ENCODE results near the gene TNKS1BP1.
"Not testable (repeated sequence)": the region's sequence is repeated elsewhere in the genome, so short reads cannot be mapped to it uniquely, and the experiment has no call there.

The TNKS1BP1 gene

GRCh38 chr11:57324886-57325734 lies at the start of gene TNKS1BP1:
TNKS1BP1 (minus strand) TSS chr11:57324952; CDS start chr11:57321885, 3,067 bp downstream.
- peak; percentile 91 for DNase-seq

DNA sequence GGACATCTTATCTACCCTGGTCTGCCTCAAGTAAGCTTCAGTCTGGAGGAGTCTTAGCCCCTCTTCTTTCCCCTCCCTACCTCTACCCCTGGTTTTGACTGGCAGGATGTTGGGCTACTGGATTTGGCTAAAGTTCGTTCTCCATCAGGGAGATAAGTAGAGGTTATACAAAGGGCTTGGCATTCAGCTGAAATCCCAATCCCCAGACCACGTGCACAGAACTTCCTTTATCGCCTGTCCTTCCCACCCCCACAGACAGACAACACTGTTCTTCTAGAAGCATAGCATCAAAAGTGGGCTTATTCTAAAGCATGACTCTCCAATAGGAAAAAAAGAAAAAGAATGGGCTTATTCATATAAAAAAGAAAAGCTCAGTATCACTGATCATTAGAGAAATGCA lies 48.4 kb upstream of the TNKS1BP1 start:
- DNase-seq = no peak

DNA sequence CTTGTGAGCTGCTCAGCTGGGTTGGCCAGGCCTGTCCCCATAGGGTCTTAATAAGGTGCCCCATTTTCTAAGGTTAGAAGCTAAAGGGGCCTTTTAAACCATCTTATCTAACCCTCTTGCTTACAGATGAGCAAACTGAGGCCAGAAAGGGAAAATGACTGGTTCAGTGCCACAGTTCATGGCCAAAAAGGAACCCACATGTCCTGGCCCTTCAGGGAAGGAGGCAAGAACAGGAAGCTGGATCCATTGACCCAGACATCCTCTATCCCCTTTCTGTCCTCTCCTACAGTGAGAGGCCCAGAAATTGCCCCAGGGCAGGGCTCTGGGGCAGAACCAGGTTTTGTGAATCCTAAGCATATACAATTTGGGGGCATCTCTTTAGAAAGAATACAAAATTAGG lies 46.2 kb upstream of the TNKS1BP1 start:
- DNase-seq = no peak

GRCh38 chr11:57370251-57370650 lies 45.5 kb upstream of the TNKS1BP1 start:
- DNase-seq = no peak

DNA sequence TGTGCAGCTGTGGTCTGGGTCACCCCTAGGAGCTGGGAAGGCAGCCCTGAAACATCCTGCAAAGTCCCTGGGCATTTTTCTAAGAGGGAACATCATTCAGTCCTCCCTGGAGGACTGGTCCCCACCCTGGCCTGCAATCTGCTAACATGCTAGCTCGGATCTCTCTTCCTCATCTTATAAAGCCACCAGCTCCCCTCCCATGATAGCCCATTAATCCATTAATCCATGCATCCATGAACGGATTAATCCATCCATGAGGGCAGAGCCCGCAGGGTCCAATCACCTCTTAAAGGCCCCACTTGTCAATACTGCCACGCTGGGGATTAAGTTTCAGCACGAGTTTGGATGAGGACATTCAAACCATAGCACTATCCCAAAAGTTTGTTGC lies 44.1 kb upstream of the TNKS1BP1 start:
- DNase-seq = no peak

DNA sequence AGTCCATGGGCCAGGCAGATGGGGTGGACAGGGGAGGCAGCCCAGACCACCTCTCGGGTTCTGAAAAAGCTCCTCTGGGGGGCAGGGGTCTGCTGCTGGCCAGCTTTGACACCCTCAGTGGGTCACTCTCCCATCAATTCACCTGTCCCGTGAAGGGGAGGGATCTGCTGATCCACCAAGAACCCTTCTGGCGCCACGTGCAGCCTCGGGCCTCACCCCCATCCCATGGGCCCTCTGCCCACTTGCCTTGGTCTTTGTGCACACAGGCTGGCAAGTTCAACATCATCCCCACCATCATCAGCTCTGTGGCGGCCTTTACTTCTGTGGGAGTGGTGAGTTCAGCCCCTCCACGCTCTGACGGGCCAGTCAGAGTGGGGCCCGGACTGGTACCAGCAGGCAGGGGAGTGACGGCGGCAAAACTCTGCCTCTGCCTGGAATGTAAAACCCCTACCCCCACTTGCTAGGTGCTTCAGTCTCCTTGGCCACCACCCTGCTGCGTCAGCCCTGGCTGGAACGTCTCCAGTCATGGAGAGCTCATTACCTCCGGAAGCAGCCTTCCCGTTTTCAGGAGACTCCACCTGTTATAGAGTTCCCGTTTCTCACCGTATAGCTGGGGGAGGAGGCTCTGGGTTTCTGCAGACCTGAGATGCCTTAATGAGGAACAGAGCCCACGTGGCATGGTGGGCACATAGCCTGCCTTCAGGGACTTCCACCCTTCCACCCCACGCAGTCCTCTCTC lies 43.5 kb upstream of the TNKS1BP1 start:
- DNase-seq = no peak

GRCh38 chr11:57364851-57365660 lies 40.3 kb upstream of the TNKS1BP1 start:
- no peak for DNase-seq

DNA sequence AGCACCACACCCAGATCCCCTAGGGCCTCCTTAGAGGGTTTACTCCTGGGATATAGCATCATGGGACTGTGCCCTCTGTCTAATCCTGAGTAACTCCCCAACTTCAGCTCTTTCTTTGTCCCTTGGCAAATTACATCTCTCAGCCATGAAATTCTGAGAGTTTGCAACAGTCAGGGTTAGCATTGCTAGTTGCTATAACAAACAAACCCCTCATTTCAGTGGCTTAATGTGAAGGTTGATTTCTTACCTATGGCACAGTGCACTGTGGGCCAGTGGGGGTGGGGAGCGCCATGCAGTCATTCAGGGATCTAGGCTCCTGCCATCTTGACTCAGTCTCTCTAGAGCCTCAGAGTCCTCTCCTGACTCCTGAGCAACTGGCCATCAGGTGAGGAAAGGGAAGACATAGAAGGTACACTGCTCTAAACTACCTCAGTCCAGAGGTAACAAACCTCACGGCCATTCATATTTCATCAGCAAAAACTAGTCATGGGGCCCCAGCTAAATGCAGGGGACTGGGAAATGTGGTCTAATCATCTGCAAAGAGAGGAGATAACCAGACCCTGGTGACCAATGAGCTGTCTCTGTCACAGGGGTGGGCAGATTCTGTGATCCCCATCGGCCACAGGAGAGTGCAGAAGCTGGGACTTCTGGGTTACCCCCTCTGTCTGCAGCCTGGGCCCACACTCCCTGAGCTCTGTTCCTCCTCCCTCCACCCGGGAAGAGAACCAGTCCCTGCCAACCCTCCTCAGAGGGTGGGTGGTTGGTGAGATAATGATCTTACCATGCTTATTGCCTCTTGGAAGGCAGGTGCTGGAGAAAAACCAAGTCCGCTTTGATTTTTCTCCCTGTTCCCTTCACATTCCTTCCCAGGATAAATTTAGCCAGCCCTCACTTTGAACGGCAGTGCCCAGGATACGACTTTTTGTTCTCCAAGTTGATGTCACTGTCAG lies 38.7 kb upstream of the TNKS1BP1 start:
- no peak for DNase-seq

GRCh38 chr11:57361926-57362325 lies 37.2 kb upstream of the TNKS1BP1 start:
- DNase-seq = no peak

DNA sequence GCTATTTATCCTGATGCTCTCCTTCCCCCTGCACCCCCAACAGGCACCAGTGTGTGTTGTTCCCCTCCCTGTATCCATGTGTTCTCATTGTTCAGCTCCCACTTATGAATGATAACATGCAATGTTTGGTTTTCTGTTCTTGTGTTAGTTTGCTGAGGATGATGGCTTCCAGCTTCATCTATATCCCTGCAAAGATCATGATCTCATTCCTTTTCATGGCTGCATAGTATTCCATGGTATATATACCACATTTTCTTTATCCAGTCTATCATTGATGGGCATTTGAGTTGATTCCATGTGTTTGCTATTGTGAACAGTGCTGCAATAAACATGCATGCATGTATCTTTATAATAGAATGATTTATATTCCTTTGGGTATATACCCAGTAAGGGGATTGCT lies 36.7 kb upstream of the TNKS1BP1 start:
- not testable (repeated sequence) for DNase-seq

DNA sequence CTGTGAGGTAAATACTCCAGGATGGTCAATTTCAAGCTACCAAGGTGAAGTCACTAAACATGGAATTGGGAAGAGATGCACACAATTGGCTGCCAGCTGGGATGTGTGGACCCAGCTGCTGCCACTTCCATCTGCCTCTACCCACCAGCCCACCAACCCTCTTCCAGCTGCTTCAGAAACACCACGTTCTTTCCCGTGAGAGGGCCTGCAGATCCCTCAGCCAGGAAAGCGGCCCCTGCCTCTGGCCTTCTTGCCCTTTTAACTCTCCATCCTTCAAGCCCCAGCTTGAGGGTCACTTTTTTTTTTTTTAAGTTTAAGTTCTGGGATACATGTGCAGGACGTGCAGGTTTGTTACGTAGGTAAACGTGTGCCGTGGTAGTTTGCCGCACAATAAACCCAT lies 36.2 kb upstream of the TNKS1BP1 start:
- DNase-seq = no peak

- no peak for DNase-seq
Measured at GRCh38 chr11:57359896-57360690, 35.3 kb upstream of the TNKS1BP1 start.

GRCh38 chr11:57359396-57359795 lies 34.6 kb upstream of the TNKS1BP1 start:
- DNase-seq = no peak

DNA sequence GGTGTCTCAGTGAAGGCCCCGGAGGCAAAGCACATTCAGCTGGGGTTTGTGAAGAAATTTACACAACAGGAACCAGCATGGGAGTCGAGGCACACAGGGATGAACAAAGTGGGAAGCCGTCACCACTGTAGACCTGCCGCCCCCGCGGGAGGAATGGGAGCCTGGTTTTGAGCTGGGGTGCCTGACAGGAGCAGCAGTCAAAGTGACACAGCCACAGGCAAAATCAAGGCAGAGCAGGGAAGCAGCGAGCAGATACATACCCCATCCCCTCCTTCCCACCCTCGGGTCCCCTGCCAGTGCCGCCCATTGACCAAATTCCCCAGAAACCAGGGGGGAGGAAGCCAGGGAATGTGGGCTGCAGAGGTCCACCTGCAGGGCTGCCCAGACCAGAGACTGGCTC lies 34.2 kb upstream of the TNKS1BP1 start:
- DNase-seq = no peak

DNA sequence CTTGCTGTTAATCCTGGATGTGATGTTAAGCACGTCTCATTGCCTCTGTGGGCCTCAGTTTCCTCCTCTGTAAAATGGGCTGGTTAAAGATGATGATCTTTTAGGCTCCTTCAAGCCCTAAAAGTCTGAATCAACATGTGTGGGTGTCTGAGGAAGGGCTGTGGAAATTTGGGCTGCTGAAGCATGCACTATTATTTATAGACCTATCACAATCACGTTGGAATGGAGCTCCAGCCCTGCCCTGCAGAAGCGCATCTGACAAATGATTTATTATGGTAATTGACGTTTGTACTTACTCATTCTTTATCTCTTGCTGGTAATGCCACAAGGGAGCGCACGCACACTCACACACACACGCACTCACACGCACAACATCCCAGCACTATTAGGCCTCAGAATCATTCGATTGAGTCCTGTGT lies 33.8 kb upstream of the TNKS1BP1 start:
- no peak for DNase-seq

DNA sequence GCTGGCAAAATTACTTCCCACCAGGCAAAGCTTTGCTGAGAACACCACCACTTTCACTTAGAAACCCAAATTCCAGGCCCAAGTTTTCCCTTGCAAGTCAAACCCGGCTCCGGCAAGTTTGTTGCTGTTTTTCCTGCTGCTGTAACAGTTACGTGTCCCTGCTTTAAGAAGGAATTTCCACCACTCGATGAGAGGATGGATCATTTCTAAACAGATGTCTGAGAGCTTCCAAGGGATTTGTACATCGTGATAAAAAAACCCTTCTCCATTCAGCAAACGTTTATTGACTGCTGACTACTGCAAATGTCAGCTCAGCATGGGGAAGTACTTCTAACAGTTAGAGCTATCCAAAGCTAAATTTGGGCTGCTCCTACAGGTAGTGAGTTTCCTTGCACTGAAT lies 33.1 kb upstream of the TNKS1BP1 start:
- DNase-seq = no peak

GRCh38 chr11:57357310-57357709 lies 32.6 kb upstream of the TNKS1BP1 start:
- no peak for DNase-seq

DNA sequence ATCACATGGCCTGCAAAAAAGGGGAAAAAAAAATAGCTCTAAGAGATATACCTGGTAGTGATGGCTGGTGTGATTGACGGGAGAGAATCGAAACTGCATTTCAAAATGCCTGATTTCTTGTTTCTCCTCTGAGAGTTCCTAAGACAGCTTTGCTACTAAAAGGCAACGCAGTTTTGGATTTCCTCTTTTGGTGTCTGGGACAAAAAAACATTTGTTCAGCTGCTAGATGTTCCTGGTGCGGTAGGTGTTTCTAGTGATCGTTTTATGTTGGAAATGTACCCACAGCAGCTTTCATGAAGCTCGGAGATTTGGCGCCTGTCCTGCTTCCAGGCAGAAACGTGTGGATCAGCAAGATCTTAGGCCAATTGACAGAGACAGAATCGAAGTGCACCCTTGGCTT lies 31.5 kb upstream of the TNKS1BP1 start:
- DNase-seq = no peak

- DNase-seq = no peak
Measured at GRCh38 chr11:57354699-57355098, 29.9 kb upstream of the TNKS1BP1 start.

DNA sequence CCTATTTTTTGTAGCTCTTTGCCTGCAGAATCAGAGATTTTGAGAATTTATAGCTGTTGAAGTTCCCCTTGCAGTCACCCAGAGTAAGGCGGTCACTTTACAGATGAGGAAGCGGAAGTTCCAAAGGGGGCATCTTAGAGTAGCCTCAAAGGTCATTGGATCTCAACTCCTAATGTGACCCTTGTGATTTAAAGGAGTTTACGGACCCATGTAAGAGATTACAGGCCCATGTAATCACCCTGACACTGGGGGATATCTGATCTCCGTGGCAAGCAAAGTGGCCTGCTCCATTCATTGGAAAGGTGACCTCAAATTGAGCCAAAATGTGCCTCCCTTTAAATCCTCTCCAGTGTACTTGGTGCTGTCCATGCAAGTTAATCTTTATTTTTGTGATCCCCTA lies 29.1 kb upstream of the TNKS1BP1 start:
- DNase-seq = no peak

DNA sequence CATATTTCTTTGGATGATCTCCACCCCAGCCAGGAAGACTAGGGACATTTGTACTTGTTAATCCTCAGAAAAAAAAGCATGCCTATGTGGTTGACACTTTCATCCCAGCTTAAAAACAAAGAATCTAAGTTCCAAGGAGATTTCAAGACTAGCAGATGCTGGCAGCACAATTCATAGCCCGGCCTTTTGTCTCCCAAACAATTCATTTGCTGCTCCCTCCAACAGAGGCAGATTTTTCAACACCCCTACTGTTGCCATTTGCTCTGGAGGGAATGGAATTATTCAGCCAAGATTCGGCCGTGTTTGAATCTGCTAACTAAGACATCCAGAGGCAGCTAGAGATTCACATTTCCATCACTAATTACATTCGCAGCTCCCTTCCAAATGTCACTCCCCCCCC lies 28.7 kb upstream of the TNKS1BP1 start:
- DNase-seq = no peak

Data from stimulated activated CD4-positive, alpha-beta T cell treated with anti-CD3 and anti-CD28 coated beads, Interleukin-1b, Interleukin-23, amount 100 ng/mL, for 48 hours (primary cell).